ENCODE results near the gene TMIE.
"Not testable (repeated sequence)": the region's sequence is repeated elsewhere in the genome, so short reads cannot be mapped to it uniquely, and the experiment has no call there.

TMIE gene

DNA sequence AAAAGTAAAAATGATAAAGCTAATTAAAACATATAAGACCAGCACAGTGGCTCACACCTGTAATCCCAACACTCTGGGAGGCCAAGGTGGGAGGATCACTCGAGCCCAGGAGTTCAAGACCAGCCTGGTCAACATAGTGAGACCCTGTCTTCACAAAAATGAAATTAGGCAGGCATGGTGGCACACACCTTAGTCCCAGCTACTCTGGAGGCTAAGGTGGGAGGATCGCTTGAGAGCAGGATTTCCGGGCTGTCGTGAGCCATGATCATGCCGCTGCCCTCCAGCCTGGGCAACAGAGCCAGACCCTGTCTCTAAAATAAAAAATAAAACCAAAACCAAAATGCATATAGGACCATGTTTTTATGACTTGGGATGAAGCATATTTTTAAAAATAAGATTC lies 21.3 kb downstream of the TMIE start:
- DNase-seq (ENCODE audit: low spot score), result no peak

DNA sequence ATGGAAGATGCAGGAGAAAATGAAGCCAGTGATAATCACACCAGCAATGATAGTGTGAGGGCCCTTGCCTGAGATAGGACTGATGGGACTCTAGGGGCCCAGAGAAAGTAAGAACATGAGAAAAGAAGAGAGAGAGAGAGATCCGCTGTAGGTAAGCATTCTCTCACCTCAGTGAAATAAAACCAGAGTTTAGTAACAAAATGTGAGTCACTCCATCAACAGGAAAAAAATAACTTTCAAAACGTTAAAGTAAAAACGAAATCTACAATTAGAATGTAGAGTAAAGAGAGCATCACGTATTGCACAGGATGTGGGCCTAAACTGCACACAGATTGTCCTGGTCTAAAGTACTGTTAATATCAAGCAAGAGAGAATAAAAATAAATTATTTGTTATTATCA lies 23.2 kb downstream of the TMIE start:
- DNase-seq (ENCODE audit: low spot score), result no peak

DNA sequence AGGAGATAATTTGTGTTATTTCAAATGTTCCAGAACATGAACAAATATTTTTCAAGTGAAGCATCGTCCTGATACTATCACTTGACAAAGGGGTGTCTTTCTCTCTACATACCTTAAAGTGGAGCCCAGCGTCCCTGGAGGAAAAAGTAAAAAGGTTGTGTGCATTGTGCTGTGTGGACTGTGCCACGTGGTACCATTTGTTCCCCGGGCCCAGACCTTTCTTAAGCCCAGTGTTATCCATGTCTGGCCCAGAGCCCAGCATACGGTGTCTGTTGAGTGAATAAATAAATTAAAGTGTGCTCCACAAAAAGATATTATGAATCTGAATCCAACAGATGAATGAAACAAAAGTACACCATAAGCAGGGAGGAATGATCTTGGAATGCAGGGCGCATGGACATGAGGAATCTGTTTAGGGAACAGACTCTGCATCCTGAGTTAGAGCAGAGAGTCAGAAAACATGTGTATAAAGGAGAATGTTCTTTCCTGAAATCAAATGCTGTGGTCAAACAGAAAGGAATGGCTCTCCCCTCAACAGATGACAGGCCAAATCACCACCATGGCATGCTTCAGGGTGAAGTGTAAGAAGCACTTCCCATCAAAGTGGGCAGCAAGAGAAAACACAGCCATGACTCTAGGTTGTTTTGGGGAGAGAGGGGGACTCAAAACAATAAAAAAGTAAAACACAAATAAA lies 24.6 kb downstream of the TMIE start:
- no peak for DNase-seq (ENCODE audit: low spot score)

DNA sequence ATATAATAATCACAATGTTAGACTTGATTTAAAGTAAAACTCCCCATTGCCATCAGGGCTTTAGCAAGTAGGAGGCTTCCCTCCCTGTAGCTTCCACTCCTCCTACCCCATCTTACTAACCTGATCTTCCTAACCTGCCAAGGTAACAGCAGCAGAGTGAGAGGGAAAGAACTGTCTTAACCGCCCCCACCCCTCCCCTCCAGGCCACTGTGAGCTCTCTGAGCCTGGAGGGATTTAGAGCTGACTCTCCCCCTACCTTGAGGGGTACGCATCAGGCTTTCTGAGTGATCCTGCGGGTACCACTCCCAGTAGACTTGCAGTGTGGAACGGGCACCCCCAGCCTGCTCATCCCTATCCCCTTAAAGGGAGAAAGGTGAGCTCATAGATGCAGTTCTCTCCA lies 27.8 kb downstream of the TMIE start:
- DNase-seq (ENCODE audit: low spot score), result no peak

DNA sequence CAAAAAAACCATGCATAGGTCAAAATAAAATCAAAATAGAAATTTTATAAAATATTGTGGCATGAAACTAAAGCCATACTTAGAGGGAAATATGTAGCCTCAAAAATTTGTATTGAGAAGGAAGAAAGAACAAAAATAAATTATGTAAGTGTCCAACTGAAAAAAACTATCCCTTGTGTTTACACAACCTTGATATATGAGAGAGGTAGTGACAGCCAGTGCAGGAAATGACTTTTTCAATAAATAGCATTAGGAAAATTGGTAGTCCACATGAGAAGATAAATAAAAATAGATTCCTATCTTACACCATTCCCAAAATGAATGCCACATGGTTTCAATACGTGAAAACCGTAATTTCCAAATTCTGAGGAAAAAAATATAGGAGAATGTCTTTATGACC lies 29.6 kb downstream of the TMIE start:
- DNase-seq (ENCODE audit: low spot score), result no peak

DNA sequence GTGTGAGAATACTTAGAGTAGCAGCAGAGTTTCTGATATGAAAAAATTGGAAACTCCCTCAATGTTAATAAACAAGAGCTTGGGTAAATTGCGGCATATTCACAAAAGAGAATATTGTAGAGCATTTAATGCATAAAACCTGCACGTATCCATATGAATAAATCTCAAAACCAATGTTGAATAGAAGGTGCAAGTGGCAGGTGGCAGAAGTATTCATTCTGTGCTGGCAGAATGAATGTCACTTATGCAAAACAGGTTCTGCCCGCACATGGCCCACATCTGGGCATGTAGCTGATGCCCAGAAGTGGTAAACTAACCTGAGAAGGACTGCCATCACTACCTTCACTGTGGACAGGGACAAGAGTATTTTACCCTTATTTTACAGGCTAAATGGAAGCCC lies 30.6 kb downstream of the TMIE start:
- DNase-seq (ENCODE audit: low spot score), result no peak

DNA sequence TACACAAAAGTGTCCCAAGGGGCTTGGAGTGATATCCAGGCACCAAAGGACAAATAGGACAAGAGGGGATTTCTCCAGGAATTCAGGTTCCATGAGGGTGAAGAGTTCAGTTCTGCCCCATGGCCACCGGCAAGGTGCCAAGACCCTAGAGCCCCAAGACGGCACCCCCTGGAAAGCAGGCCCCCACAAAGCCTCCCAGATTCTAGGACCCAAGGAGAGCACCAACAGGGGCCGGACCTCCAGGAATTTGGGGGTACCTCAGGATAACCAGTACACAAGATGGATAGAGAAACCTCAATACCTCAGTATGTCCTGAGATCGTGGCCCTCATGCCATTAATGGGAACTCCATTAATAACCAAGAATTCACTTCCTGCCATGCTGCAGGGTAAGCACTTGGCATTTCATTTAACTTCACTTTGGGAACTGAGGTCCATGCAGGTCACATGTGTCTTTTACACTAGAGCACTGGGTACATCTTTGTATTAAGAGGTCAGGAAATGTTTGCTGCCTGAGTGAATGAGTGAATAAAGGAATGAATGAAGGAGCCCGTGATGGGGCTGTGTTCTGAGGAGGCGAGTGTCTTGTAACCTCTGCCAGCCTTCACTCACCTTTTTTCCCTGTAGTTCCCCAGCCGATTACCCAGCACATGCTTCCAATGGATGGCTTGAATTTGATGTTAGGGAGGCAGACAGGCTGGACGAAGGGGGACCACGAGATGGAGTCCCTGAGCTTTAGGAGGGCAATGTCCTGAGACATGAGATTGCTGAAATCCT lies 32.0 kb downstream of the TMIE start:
- DNase-seq (ENCODE audit: low spot score), result no peak

DNA sequence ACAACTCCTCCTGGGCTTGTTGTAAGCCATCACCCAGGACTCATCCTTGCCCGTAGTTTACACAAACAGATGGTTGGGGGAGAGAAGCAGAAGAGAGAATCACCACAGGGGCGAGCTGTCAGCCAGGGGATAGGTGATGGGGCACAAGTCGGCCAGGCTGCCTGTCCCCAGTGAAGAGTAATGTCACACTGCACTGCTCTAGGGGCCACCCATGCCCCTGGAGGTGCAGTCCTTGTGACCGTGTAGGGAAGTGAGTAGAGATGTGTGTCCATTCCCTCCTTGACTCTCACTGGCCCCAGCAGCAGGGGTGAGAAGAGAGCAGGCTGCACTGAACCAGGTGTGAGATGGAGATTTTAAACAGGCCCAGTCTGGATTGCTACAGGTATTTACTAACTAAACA lies 33.6 kb downstream of the TMIE start:
- no peak for DNase-seq (ENCODE audit: low spot score)

DNA sequence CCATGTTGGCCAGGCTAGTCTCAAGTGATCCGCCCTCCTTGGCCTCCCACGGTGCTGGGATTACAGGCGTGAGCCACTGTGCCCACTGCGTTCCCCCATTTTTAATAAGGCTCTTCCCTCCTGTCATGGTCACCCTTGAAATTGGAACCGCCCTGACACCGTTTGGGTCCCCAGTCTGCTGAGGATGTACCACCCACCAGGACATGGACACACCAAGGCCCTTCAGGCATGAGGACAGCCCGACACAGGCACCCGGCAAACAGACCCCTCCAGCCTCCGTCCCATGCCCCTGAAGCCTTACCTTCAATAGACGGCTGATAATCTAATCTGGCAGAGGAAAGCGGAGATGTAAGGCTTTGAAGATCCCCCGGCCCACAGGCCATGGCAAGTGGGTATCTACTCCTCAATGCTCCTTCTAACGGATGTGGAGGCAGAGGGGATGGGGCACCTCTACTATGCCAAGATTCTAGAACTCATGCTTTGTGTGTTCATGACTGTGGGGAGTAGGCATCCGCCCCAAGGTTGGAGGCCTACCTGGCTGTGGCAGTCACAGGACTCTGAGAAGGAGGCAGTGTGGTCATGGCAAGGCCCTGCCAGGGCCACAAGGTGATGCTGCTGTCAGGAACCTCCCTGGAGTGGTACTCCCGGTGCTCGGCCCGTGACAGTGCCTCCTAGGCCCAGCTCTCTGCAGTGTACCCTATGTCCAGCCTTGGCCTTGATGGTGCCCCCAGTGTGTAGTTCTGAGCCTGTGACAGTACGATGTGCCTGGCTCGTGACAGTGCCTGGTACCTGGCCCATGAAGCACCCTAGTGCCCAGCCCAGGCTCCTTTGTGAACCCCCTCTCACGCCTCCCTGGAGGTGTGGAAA lies 35.0 kb downstream of the TMIE start:
- DNase-seq (ENCODE audit: low spot score), result no peak

DNA sequence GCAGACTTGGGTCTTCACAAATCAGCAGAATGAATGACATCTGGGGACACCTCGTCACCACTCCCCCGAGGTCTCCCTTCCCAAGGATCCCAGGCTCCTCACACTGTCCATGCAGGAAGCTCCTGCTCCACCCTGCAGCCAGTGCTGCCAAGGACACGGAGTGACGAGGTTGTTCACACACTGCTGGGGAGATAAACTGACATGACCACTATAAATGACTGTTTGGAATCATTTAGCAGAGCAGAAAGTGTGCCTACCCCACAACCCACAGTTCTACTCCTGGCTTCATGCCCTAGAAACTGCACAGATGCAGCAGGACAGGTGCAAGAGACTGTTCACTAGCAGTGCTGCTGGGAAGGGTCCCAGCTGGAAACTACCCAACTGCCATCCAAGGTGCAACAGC lies 36.1 kb downstream of the TMIE start:
- DNase-seq (ENCODE audit: low spot score), result no peak

DNA sequence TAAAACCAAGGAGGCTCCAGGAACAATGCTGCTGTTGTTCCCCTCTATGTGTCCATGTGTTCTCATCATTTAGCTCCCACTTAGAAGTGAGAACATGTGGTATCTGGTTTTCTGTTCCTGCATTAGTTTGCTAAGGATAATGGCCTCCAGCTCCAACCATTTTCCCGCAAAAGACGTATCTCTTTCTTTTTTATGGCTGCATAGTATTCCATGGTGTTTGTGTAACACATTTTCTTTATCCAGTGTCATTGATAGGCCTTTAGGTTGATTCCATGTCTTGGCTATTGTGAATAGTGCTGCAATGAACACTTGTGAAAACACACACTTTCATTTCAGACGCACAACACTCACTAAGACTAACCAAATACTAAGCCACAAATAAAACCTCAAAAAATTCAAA lies 38.4 kb downstream of the TMIE start:
- not testable (repeated sequence) for DNase-seq (ENCODE audit: low spot score)

DNA sequence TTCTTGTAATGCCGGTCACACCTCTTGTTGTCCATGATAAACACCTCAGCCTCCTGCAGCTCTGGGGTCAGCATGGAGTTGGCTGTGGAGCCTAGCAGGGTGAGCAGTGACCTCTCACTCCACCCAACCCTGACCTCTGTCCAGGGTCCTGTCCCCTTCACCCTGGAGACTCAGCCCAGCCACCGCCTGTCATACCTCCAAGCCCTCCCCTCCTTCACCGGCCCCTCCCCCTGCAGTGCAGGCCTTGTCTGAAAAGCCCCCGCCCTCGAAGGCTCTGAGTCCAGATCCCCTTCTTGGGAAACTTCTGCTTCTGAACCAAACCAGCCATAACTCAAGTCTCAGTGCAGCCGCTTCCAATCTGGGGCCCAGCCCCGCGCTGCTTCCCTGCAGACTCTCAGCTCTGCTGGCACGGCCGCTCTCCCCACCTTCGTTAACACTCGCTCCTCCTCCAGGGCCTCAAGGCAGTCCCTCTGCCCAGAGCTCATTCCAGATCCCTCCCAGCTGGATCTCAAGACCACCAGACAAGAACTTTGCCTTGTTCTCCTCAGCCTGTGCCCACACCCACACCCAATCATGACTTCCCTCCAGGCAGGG lies 41.9 kb downstream of the TMIE start:
- no peak for DNase-seq (ENCODE audit: low spot score)

DNA sequence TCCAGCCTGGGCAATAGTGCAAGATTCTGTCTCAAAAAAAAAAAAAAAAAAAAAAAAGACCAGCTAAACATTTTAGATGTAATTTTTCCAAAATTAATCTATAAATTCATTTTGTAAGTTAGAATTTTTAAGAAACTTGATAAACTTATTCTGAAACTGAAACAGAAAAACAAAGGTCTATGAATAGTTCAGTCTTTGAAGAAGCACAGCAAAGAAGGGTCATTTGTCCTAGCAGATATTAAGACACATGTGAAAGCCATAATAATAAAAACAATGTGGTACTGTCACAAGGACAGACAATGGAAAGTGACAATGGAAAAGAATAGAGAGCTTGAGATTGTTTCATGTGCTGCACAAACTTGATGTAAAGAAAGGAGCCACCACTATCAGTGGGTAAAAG lies 45.5 kb downstream of the TMIE start:
- no peak for DNase-seq (ENCODE audit: low spot score)

DNA sequence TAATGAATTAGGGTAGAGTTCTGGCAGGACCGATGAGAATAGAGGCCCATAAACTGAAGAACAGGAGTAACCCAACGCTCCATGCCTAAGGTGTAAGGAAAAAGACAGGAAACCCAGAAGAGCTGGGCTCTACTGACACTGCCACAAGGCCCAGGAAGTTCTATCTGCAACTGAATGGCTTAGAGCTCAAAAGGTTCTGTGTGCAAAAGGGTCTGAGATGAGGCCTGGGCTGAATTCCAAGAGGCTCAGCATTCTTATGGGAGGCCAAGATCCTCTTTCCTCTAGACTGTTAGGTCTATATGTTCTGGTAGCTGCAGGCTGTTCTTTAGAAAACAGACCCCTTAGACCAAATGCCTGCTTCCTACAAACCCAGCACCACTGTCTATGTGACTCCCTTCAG lies 47.0 kb downstream of the TMIE start:
- DNase-seq (ENCODE audit: low spot score), result no peak

DNA sequence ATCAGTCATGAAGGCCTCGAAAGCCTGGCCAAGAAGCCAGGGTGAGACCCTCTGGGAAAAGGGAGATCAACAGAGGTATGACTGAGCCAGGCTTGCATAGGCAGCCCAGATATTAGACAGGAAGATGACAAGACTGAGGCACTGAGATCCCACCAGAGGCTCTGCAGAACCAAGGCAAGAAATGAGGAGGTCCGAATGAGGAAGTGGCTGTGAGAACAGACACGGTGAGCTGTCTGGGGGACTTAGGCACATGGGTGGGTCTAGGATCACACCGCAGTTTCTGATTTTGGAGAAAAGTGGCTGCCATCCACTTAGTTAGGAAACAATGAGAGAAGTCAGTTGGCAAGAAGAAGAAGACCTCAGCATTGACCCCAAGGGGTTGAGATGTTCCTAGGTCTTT lies 47.9 kb downstream of the TMIE start:
- DNase-seq (ENCODE audit: low spot score), result no peak

DNA sequence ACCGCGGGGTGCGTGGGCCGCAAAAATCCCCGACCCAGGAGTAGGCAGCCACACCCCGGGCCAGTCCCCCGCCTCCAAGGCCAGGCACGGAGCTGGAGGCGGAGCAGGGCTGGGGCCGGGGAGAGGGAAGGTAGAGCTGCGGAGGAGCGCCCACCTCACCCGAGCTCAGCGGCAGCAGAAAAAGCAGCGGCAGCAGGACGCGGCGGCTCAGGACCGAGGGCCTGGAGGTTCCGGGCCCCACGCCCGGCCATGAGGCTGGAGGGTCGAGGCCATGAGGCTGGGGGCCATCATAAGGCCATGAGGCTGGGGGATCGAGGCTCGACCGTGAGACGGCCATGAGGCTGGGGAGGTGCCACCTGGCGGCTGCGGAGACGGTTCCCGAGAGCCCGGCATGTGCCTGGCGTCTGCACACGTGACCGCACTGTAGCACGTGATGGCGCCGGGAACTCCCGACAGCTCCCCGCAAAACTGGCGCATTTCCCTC lies 49.4 kb downstream of the TMIE start:
- no peak for DNase-seq (ENCODE audit: low spot score)

DNA sequence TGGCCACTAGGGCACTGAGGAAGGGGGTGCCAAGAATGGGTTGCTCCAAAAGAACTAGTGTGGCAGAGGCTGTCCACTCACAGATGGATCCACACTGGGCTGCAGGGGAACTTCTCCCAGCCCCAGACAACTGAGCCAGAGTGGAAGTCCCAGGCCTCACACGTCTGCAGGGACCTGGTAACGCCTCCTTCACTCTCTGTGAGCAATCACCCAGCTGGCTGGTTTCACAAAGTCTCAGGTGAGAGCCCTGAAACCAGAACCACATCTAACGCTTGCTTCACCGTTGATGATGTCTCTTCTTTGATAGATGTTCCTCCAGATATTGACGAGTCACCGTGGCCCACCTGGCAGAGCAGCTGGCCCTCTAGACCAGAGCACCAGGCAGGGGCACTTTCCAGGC lies 51.9 kb downstream of the TMIE start:
- DNase-seq (ENCODE audit: low spot score), result not testable (repeated sequence)

DNA sequence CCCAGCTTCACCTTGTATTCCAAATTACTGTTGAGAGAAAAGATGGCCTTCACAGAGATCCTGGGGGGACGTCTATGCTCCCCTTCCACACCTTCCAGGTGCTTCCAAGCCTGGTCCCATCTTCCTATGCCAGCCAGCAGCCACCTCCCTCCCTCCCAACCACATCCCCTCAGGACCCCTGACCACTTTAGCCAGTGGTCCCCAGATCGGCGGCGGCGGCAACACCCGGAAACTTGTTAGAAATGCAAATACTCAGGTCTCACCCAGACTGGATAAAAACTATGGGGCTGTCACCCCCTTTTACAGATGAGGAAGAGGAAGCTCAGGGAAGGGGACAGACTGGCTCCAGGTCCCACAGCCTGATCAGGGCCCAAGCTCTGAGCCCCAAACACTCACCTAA lies 54.5 kb downstream of the TMIE start:
- no peak for DNase-seq (ENCODE audit: low spot score)

DNA sequence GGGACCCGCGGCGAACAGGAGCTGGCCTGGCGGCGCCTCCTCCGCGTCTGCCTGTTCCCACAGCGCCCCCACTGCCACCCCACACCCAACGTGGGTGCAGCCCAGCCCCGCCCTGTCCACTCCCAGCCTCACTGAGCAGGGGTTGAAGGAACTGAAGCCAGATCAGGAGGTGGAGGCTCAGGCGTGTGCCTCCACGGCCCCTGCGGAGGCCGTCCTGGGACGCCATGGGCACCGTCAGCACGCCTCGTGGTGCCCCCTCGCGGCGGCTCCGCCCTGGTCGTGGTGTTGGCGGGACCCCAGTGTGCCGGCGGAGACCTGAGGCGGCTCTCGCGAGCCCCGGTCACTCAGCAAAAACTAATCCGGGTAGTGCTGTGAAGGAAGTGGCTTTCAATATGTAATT lies 55.5 kb downstream of the TMIE start:
- no peak for DNase-seq (ENCODE audit: low spot score)

DNA sequence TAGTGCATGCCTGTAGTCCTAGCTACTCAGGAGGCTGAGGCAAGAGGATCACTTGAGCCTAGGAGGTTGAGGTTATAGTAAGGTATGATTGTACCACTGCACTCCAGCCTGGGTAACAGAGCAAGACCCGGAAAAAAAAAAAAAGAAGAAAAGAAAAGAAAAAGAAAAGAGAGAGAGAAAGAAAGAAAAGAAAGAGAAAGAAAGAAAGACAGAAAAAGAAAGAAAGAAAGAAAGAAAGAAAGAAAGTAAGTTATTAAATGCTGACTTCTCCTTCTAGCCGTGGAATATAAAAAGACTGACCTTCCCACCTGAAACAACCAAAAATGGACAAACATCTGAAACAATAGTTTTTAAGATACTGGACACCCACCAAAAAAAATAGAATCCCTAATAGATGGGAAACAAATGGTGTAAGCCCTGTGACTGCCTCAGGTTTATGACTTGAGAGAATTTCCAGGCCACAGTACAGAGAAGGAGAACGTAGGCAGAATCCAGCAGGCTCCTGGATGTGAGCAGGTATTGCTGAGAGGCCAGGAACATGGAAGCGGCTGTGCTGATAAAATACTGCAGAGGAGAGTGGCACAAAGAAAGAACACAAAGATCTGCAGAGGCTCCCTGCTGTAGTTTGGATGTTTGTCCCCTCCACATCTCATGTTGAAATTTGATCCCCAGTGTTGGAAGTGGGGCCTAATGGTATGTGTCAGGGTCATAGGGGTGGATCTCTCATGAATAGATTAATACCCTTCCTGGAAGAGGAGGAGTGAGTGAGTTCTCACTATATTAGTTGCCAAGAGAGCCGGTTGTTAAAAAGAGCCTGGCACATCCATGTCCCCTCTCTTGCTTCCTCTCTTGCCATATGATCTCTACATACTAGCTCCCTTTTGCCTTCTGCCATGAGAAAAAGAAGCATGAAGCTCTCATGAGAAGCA lies 58.3 kb downstream of the TMIE start:
- no peak for DNase-seq (ENCODE audit: low spot score)

Data from SK-N-DZ (cell line).